IPS-NIHi11 (cell line): ENCODE results near the gene TBP.

ENCODE experiments used
- DNase-seq: peaks from one replicate; pipeline ENCODE4 v3.0.0; 2012; ENCODE audit warnings: mixed read lengths, low spot score

TBP gene

GRCh38 chr6:170535004-170535403, 19.2 kb upstream of the TBP start:
- no peak for DNase-seq

- DNase-seq, result no peak
Observed at GRCh38 chr6:170536671-170537070, 17.5 kb upstream of the TBP start.

- no peak for DNase-seq
Observed at GRCh38 chr6:170537329-170537728, 16.8 kb upstream of the TBP start.

- no peak for DNase-seq
Observed at GRCh38 chr6:170542031-170542719, 12.0 kb upstream of the TBP start.

- no peak for DNase-seq
Observed at GRCh38 chr6:170545405-170545804, 8.8 kb upstream of the TBP start.

- peak; percentile 86 for DNase-seq
Observed at GRCh38 chr6:170552765-170553533, 1.2 kb upstream of the TBP start, which contains the start of gene PSMB1. PSMB1 (minus strand) TSS chr6:170553307; CDS start chr6:170553242, 65 bp downstream.

- DNase-seq, result peak; percentile 14
Observed at GRCh38 chr6:170553534-170554012, 596 bp upstream of the TBP start.

- no peak for DNase-seq
Observed at GRCh38 chr6:170554796-170555137, 598 bp downstream of the TBP start.

GRCh38 chr6:170555305-170555704, 1.1 kb downstream of the TBP start:
- no peak for DNase-seq

- no peak for DNase-seq
Observed at GRCh38 chr6:170561555-170561954, 7.4 kb downstream of the TBP start.

- DNase-seq, result no peak
Observed at GRCh38 chr6:170564936-170565530, 10.9 kb downstream of the TBP start.

- DNase-seq, result no peak
Observed at GRCh38 chr6:170572704-170573466, 18.7 kb downstream of the TBP start.

GRCh38 chr6:170575250-170575649, 21.1 kb downstream of the TBP start:
- DNase-seq, result no peak

- DNase-seq, result no peak
Observed at GRCh38 chr6:170578909-170579308, 24.7 kb downstream of the TBP start.

GRCh38 chr6:170583756-170584180, 29.6 kb downstream of the TBP start:
- no peak for DNase-seq

GRCh38 chr6:170584181-170584953, 30.2 kb downstream of the TBP start, which contains the start of gene PDCD2:
PDCD2 (minus strand) TSS chr6:170584637; CDS start chr6:170584581, 56 bp downstream.
- DNase-seq, result peak; percentile 97

- DNase-seq, result peak; percentile 24
Observed at GRCh38 chr6:170584954-170585498, 30.9 kb downstream of the TBP start.

- no peak for DNase-seq
Observed at GRCh38 chr6:170590725-170591124, 36.6 kb downstream of the TBP start.

GRCh38 chr6:170596426-170596825, 42.3 kb downstream of the TBP start:
- DNase-seq, result no peak

- no peak for DNase-seq
Observed at GRCh38 chr6:170597278-170597677, 43.1 kb downstream of the TBP start.
